Trophoblast cell (in vitro differentiated cells and primary cell): ENCODE data around the gene FSTL5.

Experiments used
- DNase-seq, 2 donors: peaks; one replicate each; pipeline ENCODE4 v3.0.0-alpha.2; 2016
- H2AFZ ChIP-seq: 2 replicates; pipeline ENCODE4 v1.6.1; 2013; ENCODE audit warnings: low read length, moderate library complexity, mild to moderate bottlenecking; ENCODE audit not compliant: insufficient read depth, poor library complexity
- H2AK5ac ChIP-seq: 2 replicates; pipeline ENCODE4 v1.6.1; 2013; ENCODE audit warnings: mild to moderate bottlenecking, low read length
- H2BK120ac ChIP-seq: 2 replicates; pipeline ENCODE4 v1.6.1; 2013; ENCODE audit warnings: low read length, mild to moderate bottlenecking, moderate library complexity; ENCODE audit not compliant: insufficient read depth, poor library complexity
- H2BK12ac ChIP-seq: 2 replicates; pipeline ENCODE4 v1.6.1; 2013; ENCODE audit warnings: mild to moderate bottlenecking, low read length, moderate library complexity
- H2BK5ac ChIP-seq: 2 replicates; pipeline ENCODE4 v1.6.1; 2013; ENCODE audit warnings: low read length, low read depth, moderate library complexity, mild to moderate bottlenecking; ENCODE audit not compliant: poor library complexity
- H3K14ac ChIP-seq: 2 replicates; pipeline ENCODE4 v1.6.1; 2013; ENCODE audit warnings: mild to moderate bottlenecking, low read length
- H3K18ac ChIP-seq: 2 replicates; pipeline ENCODE4 v1.6.1; 2013; ENCODE audit warnings: mild to moderate bottlenecking, low read length
- H3K23ac ChIP-seq: 2 replicates; pipeline ENCODE4 v1.6.1; 2013; ENCODE audit warnings: low read length
- H3K27ac ChIP-seq: 2 replicates; pipeline ENCODE4 v1.5.1; 2013; ENCODE audit warnings: low read depth, mild to moderate bottlenecking, inconsistent platforms, low read length, moderate library complexity
- H3K27me3 ChIP-seq: 2 replicates; pipeline ENCODE4 v1.6.1; 2013; ENCODE audit warnings: inconsistent platforms, mild to moderate bottlenecking, low read length, moderate library complexity; ENCODE audit not compliant: insufficient read depth
- H3K36me3 ChIP-seq, 2 experiments: 1 replicate in 1 of 2; 2 replicates in 1 of 2; pipeline ENCODE4 v1.6.1; 2013; ENCODE audit warnings: low read length in 2 of 2, mild to moderate bottlenecking in 2 of 2, moderate library complexity in 1 of 2; ENCODE audit not compliant: insufficient read depth in 2 of 2, control insufficient read depth in 1 of 2
- H3K4ac ChIP-seq: 2 replicates; pipeline ENCODE4 v1.6.1; 2013; ENCODE audit warnings: low read depth, mild to moderate bottlenecking, low read length, moderate library complexity
- H3K4me1 ChIP-seq, 2 experiments: 1 replicate in 1 of 2; 2 replicates in 1 of 2; pipeline ENCODE4 v1.6.1; 2013; ENCODE audit warnings: low read length in 2 of 2, mild to moderate bottlenecking in 2 of 2, moderate library complexity in 1 of 2; ENCODE audit not compliant: insufficient read depth in 2 of 2, control insufficient read depth in 1 of 2
- H3K4me2 ChIP-seq: 2 replicates; pipeline ENCODE4 v1.6.1; 2013; ENCODE audit warnings: inconsistent platforms, mild to moderate bottlenecking, low read length, moderate library complexity
- H3K4me3 ChIP-seq: 2 replicates; pipeline ENCODE4 v1.5.1; 2013; ENCODE audit warnings: mild to moderate bottlenecking, low read depth, low read length, inconsistent platforms
- H3K79me1 ChIP-seq: one replicate; pipeline ENCODE4 v1.6.1; 2013; ENCODE audit warnings: low read length
- H3K79me2 ChIP-seq: 2 replicates; pipeline ENCODE4 v1.6.1; 2013; ENCODE audit warnings: low read length, mild to moderate bottlenecking; ENCODE audit not compliant: control insufficient read depth, insufficient read depth, poor library complexity
- H3K9ac ChIP-seq: 2 replicates; pipeline ENCODE4 v1.6.1; 2013; ENCODE audit warnings: mild to moderate bottlenecking, low read length
- H3K9me3 ChIP-seq: 2 replicates; pipeline ENCODE4 v1.6.1; 2013; ENCODE audit warnings: low read depth, mild to moderate bottlenecking, control low read depth, inconsistent platforms, low read length; ENCODE audit not compliant: insufficient read depth
- H4K12ac ChIP-seq: 2 replicates; pipeline ENCODE4 v1.6.1; 2013; ENCODE audit warnings: low read depth, mild to moderate bottlenecking, low read length, moderate library complexity
- H4K8ac ChIP-seq: 2 replicates; pipeline ENCODE4 v1.6.1; 2013; ENCODE audit warnings: low read depth, mild to moderate bottlenecking, low read length, moderate library complexity
- H4K91ac ChIP-seq: one replicate; pipeline ENCODE4 v1.6.1; 2013; ENCODE audit warnings: low read depth, mild to moderate bottlenecking, low read length, moderate library complexity
- WGBS: extraction: QIAGEN DNeasy Blood & Tissue Kit; methylation state at CpG from one replicate; pipeline ENCODE4 v1.1.7; 2013; ENCODE audit warnings: missing lambda C conversion rate; ENCODE audit not compliant: insufficient read length, insufficient coverage; ENCODE audit errors: extremely low coverage; 5-methylcytosine and 5-hydroxymethylcytosine counted together

FSTL5 gene

DNA sequence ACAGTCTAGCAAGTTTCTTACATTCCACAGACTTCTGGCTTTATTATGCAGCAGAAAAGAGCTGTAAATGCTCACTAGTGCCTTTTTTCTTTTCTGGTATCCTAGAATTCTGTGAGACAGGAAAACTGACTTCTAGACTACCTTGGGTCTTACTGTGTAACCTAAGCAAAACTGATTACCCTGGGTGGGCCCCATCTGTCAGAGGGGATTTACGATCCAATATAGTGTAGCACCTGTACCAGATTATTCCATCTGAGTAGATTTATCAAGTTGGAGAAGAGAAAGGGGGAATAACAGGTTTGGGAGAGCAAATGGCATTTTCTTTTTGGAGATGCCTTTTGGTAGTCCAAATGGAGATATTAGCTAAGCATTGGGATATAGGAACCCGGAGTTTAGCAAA lies 46.7 kb downstream of the FSTL5 start:
- Histone ChIP-seq H2AFZ (no peak overlapping the region), H3K79me1 (no peaks in the 10 kb centered on the region), H4K12ac (no peak overlapping the region), H3K14ac (no peak overlapping the region), H3K27ac (no peak overlapping the region), H3K36me3 (no peaks in the 10 kb centered on the region), H3K4ac (no peak overlapping the region), H3K4me3 (no peak overlapping the region), H2BK120ac (no peak overlapping the region), H3K79me2 (no peaks in the 10 kb centered on the region), H3K18ac (no peak overlapping the region), H2AK5ac (no peak overlapping the region), H4K91ac (no peak overlapping the region), H2BK5ac (no peak overlapping the region), H4K8ac (no peak overlapping the region), H3K27me3 (no peaks in the 10 kb centered on the region), H2BK12ac (no peak overlapping the region), H3K4me1 (no peaks in the 10 kb centered on the region), H3K4me2 (no peak overlapping the region), H3K9me3 (no peaks in the 10 kb centered on the region), H3K9ac (no peak overlapping the region), H3K23ac (no peak overlapping the region)
- no CpG with 5 or more reads among the region's 2 CpGs for WGBS
- DNase-seq = no peak

DNA sequence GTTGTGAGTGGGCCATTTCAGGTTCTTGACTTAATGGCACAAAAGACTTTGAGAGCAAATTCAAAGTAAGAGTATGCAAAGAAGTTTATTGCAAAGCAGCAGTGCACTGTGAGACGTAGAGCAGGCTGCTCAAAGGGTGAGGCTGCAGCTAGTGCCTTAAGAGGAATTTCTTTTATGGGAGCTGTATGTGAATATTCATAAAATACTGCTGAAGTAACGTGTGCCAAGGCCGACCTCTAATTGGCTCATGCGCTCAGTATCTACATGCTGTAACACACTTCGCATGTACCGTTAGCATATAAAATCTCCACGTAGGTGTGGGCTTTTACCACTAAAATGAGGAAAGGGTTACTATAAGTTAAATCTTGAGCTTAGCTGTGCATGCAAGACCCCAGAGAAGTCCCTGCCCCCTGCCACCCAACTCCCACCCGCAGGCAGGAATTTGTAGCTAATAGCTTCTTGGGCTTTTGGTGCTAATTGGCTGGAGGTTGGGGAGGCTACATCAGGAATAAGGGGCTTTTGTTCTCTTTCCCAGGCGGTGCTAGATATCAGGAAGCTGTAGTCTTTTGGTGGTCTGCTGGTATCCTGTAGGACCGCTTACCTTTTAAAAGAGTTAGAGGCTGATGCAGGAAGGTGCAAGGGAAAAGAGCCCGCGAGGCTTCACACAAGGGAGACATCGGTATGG lies 47.6 kb downstream of the FSTL5 start:
- Histone ChIP-seq H2BK120ac (no peak overlapping the region), H3K9ac (no peak overlapping the region), H4K8ac (no peak overlapping the region), H2BK12ac (no peak overlapping the region), H2BK5ac (no peak overlapping the region), H3K36me3 (no peaks in the 10 kb centered on the region), H3K4me3 (no peak overlapping the region), H3K79me2 (no peaks in the 10 kb centered on the region), H3K14ac (no peak overlapping the region), H2AFZ (no peak overlapping the region), H3K18ac (no peak overlapping the region), H4K12ac (no peak overlapping the region), H3K23ac (no peak overlapping the region), H3K4ac (no peak overlapping the region), H3K9me3 (no peaks in the 10 kb centered on the region), H3K27me3 (no peaks in the 10 kb centered on the region), H3K4me1 (no peaks in the 10 kb centered on the region), H3K79me1 (no peaks in the 10 kb centered on the region), H2AK5ac (no peak overlapping the region), H3K4me2 (no peak overlapping the region), H4K91ac (no peak overlapping the region), H3K27ac (no peak overlapping the region)
- WGBS = no CpG with 5 or more reads among the region's 13 CpGs
- DNase-seq = no peak

DNA sequence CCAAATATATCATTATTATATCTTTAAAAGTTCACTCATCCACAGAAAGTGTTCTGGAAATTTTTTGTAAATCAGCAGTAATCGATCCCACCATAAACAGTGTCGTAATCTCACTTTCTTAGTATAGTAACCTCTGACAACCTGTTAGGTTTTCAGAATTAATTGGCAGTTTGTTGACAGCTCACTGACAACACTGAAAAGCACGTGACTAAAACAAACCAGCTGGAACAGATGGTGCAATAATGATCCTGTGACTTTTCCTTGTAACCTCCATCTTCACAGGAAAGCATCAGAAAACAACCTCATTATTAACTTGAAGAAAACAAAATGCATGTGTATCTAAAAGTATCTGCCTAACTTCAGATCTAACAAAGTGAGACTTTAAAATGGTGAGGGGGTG lies 48.5 kb downstream of the FSTL5 start:
- H3K4me1 ChIP-seq = no peaks in the 10 kb centered on the region
- H2BK12ac ChIP-seq = no peak overlapping the region
- H3K4me2 ChIP-seq = no peak overlapping the region
- no peak overlapping the region for H3K4me3 ChIP-seq
- H4K8ac ChIP-seq = no peak overlapping the region
- no CpG with 5 or more reads among the region's 3 CpGs for WGBS
- no peak overlapping the region for H3K9ac ChIP-seq
- no peaks in the 10 kb centered on the region for H3K79me1 ChIP-seq
- H4K12ac ChIP-seq = no peak overlapping the region
- H3K79me2 ChIP-seq = no peaks in the 10 kb centered on the region
- H4K91ac ChIP-seq = no peak overlapping the region
- no peak overlapping the region for H3K18ac ChIP-seq
- H2BK5ac ChIP-seq = no peak overlapping the region
- H2BK120ac ChIP-seq = no peak overlapping the region
- H3K27ac ChIP-seq = no peak overlapping the region
- no peak overlapping the region for H3K23ac ChIP-seq
- no peaks in the 10 kb centered on the region for H3K36me3 ChIP-seq
- no peak overlapping the region for H2AFZ ChIP-seq
- no peak overlapping the region for H3K14ac ChIP-seq
- no peak overlapping the region for H3K4ac ChIP-seq
- H3K27me3 ChIP-seq = no peaks in the 10 kb centered on the region
- no peak for DNase-seq
- H3K9me3 ChIP-seq = no peaks in the 10 kb centered on the region
- H2AK5ac ChIP-seq = no peak overlapping the region

DNA sequence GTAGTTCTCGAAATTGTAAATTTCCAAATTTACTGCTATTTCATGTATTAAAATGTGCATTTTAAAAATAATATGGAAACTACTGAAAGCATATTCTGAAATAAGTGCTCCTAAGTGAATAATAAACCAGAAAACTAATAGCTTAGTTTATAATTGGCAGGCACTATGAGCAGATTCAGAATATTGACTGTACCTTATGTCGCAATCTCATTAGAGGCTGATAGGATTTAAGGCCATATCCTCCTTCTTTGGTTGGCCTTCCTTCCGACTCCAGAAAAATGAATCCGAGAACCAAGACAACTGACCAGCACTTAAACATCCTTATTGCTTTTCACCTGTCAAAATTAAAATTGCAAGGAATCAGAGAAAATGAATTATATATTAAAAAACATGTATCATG lies 52.7 kb downstream of the FSTL5 start:
- Histone ChIP-seq H3K4ac (no peak overlapping the region), H3K4me1 (no peaks in the 10 kb centered on the region), H2BK12ac (no peak overlapping the region), H4K8ac (no peak overlapping the region), H3K14ac (no peak overlapping the region), H3K79me1 (no peaks in the 10 kb centered on the region), H3K27ac (no peak overlapping the region), H2BK5ac (no peak overlapping the region), H3K79me2 (no peaks in the 10 kb centered on the region), H3K9ac (no peak overlapping the region), H2AFZ (no peak overlapping the region), H3K27me3 (no peaks in the 10 kb centered on the region), H3K23ac (no peak overlapping the region), H4K91ac (no peak overlapping the region), H3K9me3 (no peaks in the 10 kb centered on the region), H3K4me3 (no peak overlapping the region), H2AK5ac (no peak overlapping the region), H2BK120ac (no peak overlapping the region), H3K36me3 (no peaks in the 10 kb centered on the region), H3K18ac (no peak overlapping the region), H3K4me2 (no peak overlapping the region), H4K12ac (no peak overlapping the region)
- DNase-seq = no peak
- WGBS = no CpG with 5 or more reads among the region's 4 CpGs
